ENCODE results near the gene MYO5A.

DNA sequence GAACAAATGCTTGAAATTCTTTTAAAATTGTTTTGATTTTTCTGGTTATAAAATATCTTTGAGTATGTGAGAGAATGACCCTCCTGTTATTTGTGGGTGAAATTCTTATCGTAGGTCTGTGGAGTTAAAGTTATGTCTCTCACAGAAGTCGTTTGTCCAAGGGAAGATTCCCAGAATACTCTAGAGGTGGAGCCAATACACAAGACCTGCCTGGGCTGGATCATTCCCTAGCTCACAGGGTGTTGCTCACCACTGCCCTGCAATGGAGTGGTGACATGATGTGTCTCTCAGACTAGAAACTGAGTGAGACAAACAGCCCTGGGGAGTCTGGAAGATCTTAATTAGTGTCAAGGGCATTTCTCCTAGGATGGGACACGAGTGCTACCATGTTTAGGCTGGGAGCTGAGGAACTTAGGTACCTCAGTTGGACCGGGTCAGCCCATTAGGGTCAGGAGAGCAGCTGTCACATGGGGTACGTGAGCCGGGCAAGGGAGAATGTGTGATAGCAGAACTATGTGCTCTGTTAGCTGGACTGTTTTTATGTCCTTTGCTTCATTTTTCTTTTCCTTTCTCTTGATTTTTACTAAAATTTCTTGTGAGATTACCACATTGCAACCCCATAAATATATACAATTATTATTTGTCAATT lies 179.5 kb downstream of the MYO5A start:
- TF ChIP-seq, protein P1, sequence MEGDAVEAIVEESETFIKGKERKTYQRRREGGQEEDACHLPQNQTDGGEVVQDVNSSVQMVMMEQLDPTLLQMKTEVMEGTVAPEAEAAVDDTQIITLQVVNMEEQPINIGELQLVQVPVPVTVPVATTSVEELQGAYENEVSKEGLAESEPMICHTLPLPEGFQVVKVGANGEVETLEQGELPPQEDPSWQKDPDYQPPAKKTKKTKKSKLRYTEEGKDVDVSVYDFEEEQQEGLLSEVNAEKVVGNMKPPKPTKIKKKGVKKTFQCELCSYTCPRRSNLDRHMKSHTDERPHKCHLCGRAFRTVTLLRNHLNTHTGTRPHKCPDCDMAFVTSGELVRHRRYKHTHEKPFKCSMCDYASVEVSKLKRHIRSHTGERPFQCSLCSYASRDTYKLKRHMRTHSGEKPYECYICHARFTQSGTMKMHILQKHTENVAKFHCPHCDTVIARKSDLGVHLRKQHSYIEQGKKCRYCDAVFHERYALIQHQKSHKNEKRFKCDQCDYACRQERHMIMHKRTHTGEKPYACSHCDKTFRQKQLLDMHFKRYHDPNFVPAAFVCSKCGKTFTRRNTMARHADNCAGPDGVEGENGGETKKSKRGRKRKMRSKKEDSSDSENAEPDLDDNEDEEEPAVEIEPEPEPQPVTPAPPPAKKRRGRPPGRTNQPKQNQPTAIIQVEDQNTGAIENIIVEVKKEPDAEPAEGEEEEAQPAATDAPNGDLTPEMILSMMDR (IDR thresholded peaks at IDR 0.05): no peak
- no peak for TF ChIP-seq EZH2 (IDR thresholded peaks at IDR 0.05; ENCODE audit: borderline replicate concordance, insufficient read depth, low read depth, low read length, poor library complexity, severe bottlenecking)

All from B cell (primary cell).